ENCODE data around the gene CMC2. TPM values are rescaled to one million over a fixed set of nuclear protein-coding genes. Genes with fewer than 3 reads are reported as not detected.

The CMC2 gene
- total and polyA plus RNA-seq, 2 of the 13 experiments (the other 11 are each of a cell fraction or from before 2014, with no cell fraction given), result 116 to 129 TPM

DNA sequence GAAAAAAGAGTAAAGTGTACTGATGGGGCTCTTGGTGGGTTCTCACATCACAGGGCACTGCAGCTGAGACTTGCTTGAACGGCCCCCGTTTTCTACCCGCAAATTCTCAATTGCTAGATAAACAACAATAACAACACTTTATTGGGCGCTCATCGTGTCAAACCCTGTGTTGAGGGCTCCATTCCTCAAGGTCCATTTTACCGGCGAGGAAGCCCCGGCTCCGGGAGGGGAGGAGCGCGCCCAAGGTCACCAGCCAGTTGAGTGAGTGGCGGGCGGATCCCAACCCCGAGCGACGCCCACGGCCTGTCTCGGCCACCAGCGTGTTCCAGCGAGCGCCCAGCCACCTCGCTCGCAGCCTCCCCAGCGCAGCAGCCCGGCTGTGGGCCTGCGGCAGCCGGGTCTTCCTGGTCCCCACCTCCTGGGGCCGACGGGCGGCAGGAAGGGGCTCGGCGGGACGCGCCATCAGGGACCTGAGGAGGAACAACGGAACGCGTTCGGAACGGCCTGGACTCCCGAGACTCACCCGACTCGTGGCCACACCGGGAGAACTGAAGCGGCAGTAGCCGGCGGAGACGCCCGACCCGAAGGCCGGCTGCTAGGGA, 373 bp downstream of the CMC2 start (continued):
- TF ChIP-seq, protein P1, sequence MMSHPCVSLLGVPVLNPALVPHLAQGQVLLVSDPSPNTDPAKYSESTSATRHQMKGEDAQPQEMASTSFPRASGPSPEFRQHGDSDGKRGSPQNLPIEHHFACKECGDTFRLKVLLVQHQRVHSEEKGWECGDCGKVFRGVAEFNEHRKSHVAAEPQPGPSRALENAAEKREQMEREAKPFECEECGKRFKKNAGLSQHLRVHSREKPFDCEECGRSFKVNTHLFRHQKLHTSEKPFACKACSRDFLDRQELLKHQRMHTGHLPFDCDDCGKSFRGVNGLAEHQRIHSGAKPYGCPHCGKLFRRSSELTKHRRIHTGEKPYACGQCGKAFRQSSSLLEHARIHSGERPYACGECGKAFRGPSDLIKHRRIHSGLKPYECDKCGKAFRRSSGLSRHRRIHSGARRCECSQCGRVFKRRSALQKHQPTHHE (CRISPR knock-in tag; IDR thresholded peaks at IDR 0.05; ENCODE audit: borderline replicate concordance), result no peak; the same call in none of the 2 replicates
- TF ChIP-seq, protein P2, sequence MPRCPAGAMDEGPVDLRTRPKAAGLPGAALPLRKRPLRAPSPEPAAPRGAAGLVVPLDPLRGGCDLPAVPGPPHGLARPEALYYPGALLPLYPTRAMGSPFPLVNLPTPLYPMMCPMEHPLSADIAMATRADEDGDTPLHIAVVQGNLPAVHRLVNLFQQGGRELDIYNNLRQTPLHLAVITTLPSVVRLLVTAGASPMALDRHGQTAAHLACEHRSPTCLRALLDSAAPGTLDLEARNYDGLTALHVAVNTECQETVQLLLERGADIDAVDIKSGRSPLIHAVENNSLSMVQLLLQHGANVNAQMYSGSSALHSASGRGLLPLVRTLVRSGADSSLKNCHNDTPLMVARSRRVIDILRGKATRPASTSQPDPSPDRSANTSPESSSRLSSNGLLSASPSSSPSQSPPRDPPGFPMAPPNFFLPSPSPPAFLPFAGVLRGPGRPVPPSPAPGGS (CRISPR knock-in tag; IDR thresholded peaks at IDR 0.05), result no peak
- no peak for TF ChIP-seq RFXAP (CRISPR knock-in tag; IDR thresholded peaks at IDR 0.05; ENCODE audit: borderline replicate concordance)
- TF ChIP-seq, protein P3, sequence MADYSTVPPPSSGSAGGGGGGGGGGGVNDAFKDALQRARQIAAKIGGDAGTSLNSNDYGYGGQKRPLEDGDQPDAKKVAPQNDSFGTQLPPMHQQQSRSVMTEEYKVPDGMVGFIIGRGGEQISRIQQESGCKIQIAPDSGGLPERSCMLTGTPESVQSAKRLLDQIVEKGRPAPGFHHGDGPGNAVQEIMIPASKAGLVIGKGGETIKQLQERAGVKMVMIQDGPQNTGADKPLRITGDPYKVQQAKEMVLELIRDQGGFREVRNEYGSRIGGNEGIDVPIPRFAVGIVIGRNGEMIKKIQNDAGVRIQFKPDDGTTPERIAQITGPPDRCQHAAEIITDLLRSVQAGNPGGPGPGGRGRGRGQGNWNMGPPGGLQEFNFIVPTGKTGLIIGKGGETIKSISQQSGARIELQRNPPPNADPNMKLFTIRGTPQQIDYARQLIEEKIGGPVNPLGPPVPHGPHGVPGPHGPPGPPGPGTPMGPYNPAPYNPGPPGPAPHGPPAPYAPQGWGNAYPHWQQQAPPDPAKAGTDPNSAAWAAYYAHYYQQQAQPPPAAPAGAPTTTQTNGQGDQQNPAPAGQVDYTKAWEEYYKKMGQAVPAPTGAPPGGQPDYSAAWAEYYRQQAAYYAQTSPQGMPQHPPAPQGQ (CRISPR knock-in tag; IDR thresholded peaks at IDR 0.05; ENCODE audit: borderline replicate concordance), result no peak
- TF ChIP-seq, protein P4, sequence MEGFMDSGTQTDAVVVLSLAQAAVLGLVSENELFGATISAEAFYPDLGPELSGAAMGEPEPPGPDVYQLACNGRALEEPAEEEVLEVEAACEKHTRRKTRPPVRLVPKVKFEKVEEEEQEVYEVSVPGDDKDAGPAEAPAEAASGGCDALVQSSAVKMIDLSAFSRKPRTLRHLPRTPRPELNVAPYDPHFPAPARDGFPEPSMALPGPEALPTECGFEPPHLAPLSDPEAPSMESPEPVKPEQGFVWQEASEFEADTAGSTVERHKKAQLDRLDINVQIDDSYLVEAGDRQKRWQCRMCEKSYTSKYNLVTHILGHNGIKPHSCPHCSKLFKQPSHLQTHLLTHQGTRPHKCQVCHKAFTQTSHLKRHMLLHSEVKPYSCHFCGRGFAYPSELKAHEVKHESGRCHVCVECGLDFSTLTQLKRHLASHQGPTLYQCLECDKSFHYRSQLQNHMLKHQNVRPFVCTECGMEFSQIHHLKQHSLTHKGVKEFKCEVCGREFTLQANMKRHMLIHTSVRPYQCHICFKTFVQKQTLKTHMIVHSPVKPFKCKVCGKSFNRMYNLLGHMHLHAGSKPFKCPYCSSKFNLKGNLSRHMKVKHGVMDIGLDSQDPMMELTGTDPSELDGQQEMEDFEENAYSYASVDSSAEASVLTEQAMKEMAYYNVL (CRISPR knock-in tag; IDR thresholded peaks at IDR 0.05; ENCODE audit: borderline replicate concordance), result peak; percentile 83
- TF ChIP-seq ZNF75D (CRISPR knock-in tag; IDR thresholded peaks at IDR 0.05; ENCODE audit: borderline replicate concordance), result no peak
- TF ChIP-seq, protein P5, sequence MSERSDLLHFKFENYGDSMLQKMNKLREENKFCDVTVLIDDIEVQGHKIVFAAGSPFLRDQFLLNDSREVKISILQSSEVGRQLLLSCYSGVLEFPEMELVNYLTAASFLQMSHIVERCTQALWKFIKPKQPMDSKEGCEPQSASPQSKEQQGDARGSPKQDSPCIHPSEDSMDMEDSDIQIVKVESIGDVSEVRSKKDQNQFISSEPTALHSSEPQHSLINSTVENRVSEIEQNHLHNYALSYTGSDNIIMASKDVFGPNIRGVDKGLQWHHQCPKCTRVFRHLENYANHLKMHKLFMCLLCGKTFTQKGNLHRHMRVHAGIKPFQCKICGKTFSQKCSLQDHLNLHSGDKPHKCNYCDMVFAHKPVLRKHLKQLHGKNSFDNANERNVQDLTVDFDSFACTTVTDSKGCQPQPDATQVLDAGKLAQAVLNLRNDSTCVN (CRISPR knock-in tag; IDR thresholded peaks at IDR 0.05; ENCODE audit: borderline replicate concordance), result peak; percentile 19; the same call in 1 of the 2 replicates
- no peak for TF ChIP-seq HHEX (CRISPR knock-in tag; IDR thresholded peaks at IDR 0.05)
- TF ChIP-seq EEA1 (CRISPR knock-in tag; IDR thresholded peaks at IDR 0.05; ENCODE audit: borderline replicate concordance), result no peak; the same call in 1 of the 2 replicates
- TF ChIP-seq ZSCAN30 (CRISPR knock-in tag; IDR thresholded peaks at IDR 0.05), result no peak
- no peak for TF ChIP-seq SNAPC2 (CRISPR knock-in tag; IDR thresholded peaks at IDR 0.05)
- TF ChIP-seq, protein P6, sequence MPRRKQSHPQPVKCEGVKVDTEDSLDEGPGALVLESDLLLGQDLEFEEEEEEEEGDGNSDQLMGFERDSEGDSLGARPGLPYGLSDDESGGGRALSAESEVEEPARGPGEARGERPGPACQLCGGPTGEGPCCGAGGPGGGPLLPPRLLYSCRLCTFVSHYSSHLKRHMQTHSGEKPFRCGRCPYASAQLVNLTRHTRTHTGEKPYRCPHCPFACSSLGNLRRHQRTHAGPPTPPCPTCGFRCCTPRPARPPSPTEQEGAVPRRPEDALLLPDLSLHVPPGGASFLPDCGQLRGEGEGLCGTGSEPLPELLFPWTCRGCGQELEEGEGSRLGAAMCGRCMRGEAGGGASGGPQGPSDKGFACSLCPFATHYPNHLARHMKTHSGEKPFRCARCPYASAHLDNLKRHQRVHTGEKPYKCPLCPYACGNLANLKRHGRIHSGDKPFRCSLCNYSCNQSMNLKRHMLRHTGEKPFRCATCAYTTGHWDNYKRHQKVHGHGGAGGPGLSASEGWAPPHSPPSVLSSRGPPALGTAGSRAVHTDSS (CRISPR knock-in tag; conservative IDR thresholded peaks at IDR 0.05), result no peak
- TF ChIP-seq TBX2 (CRISPR knock-in tag; IDR thresholded peaks at IDR 0.05; ENCODE audit: borderline replicate concordance), result no peak; the same call in 1 of the 2 replicates
- TF ChIP-seq, protein P7, sequence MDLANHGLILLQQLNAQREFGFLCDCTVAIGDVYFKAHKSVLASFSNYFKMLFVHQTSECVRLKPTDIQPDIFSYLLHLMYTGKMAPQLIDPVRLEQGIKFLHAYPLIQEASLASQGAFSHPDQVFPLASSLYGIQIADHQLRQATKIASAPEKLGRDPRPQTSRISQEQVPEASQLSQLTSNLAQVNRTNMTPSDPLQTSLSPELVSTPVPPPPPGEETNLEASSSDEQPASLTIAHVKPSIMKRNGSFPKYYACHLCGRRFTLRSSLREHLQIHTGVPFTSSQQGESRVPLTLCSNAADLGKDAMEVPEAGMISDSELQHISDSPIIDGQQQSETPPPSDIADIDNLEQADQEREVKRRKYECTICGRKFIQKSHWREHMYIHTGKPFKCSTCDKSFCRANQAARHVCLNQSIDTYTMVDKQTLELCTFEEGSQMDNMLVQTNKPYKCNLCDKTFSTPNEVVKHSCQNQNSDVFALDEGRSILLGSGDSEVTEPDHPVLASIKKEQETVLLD (CRISPR knock-in tag; IDR thresholded peaks at IDR 0.05; ENCODE audit: low read depth), result no peak; the same call in 1 of the 2 replicates
- TF ChIP-seq EZH2 (conservative IDR thresholded peaks at IDR 0.05; ENCODE audit: low read depth, low read length), result no peak
- 0 out of 2 replicates have a peak, but pooled peaks have one; percentile 95 for TF ChIP-seq ZNF737 (CRISPR knock-in tag; IDR thresholded peaks at IDR 0.05; ENCODE audit: borderline replicate concordance)
- TF ChIP-seq ZNF788 (CRISPR knock-in tag; IDR thresholded peaks at IDR 0.05; ENCODE audit: borderline replicate concordance), result peak; percentile 18; the same call in 1 of the 2 replicates
